OCI-LY7 (cell line): ENCODE results near the gene DNAJC6. TPM values are rescaled to one million over a fixed set of nuclear protein-coding genes. Genes with fewer than 3 reads are reported as not detected.

Source experiments
- Bru-seq: library from RNA; stranded (reverse); fragments of 400-500 nt; gene quantifications from one replicate; lab custom pipeline; 2021; lab: Mats Ljungman, UMichigan
- BruChase-seq, 2 experiments: library from RNA; stranded (reverse); fragments of 400-500 nt; gene quantifications; one replicate each; lab custom pipeline; 2021; lab: Mats Ljungman, UMichigan
- BruUV-seq: library from RNA; stranded (reverse); fragments of 400-500 nt; replicated peaks from 2 replicates; lab custom pipeline; 2021; lab: Mats Ljungman, UMichigan
- CTCF ChIA-PET: fragments of 300-600 bp; sonication (Branson Sonifier 250); formaldehyde crosslinking; loops from one replicate; lab custom pipeline; 2022; ENCODE audit warnings: antibody characterized with exemption; ENCODE audit not compliant: unreplicated experiment; lab: Charles Lee
- POLR2A ChIA-PET: fragments of 300-600 bp; sonication (Branson Sonifier 250); formaldehyde crosslinking; loops from one replicate; lab custom pipeline; 2022; ENCODE audit warnings: antibody characterized with exemption; lab: Charles Lee
- DNase-seq: peaks from one replicate; pipeline ENCODE4 v3.0.0-alpha.2; 2015; ENCODE audit warnings: low spot score
- H2AFZ ChIP-seq: fragments of 200-600 bp; sonication (generic), shearing (Covaris generic); 2 replicates; pipeline ENCODE4 v1.6.1; 2014; ENCODE audit warnings: mild to moderate bottlenecking, antibody characterized with exemption, low read length, moderate library complexity
- H3K27ac ChIP-seq: fragments of 200-600 bp; sonication (generic); 2 replicates; pipeline ENCODE4 v1.5.1; 2014; ENCODE audit warnings: mixed run types, low read depth, mild to moderate bottlenecking, moderate library complexity, low read length, inconsistent platforms; ENCODE audit not compliant: poor library complexity, severe bottlenecking
- H3K36me3 ChIP-seq: fragments of 200-600 bp; sonication (generic); 2 replicates; pipeline ENCODE4 v1.6.1; 2014; ENCODE audit warnings: mild to moderate bottlenecking, antibody characterized with exemption, low read length, moderate library complexity, mixed read lengths; ENCODE audit not compliant: insufficient read depth
- H3K4me1 ChIP-seq: fragments of 200-600 bp; sonication (generic); 2 replicates; pipeline ENCODE4 v1.5.1; 2014; ENCODE audit warnings: mild to moderate bottlenecking, low read length; ENCODE audit not compliant: insufficient read depth, poor library complexity, severe bottlenecking
- H3K4me2 ChIP-seq: fragments of 200-600 bp; sonication (generic); 2 replicates; pipeline ENCODE4 v1.6.1; 2014; ENCODE audit warnings: mild to moderate bottlenecking, low read length
- H3K4me3 ChIP-seq: fragments of 200-600 bp; sonication (generic); 2 replicates; pipeline ENCODE4 v1.5.1; 2014; ENCODE audit warnings: mild to moderate bottlenecking, low read depth, low read length; ENCODE audit not compliant: poor library complexity, severe bottlenecking
- H3K79me2 ChIP-seq: fragments of 200-600 bp; sonication (generic); 2 replicates; pipeline ENCODE4 v1.6.1; 2016; ENCODE audit warnings: low read depth, mild to moderate bottlenecking, low read length, moderate library complexity, mixed read lengths; ENCODE audit not compliant: insufficient read depth
- H3K9me2 ChIP-seq: fragments of 200-600 bp; sonication (generic); 2 replicates; pipeline ENCODE4 v1.6.1; 2016; ENCODE audit warnings: mild to moderate bottlenecking, low read length, mixed read lengths; ENCODE audit not compliant: insufficient read depth
- H3K9me3 ChIP-seq: fragments of 200-600 bp; sonication (generic); 2 replicates; pipeline ENCODE4 v1.6.1; 2014; ENCODE audit warnings: mild to moderate bottlenecking, mixed run types, low read length, mixed read lengths
- H4K20me1 ChIP-seq: fragments of 200-600 bp; sonication (generic); 2 replicates; pipeline ENCODE4 v1.6.1; 2014; ENCODE audit warnings: mild to moderate bottlenecking, antibody characterized with exemption, low read length, moderate library complexity, mixed read lengths; ENCODE audit not compliant: insufficient read depth
- CTCF ChIP-seq: fragments of 200-600 bp; sonication (generic); conservative IDR thresholded peaks from 2 replicates; pipeline ENCODE4 v1.5.1; 2014; ENCODE audit warnings: mild to moderate bottlenecking, antibody characterized with exemption, low read length, moderate library complexity, mixed read lengths
- EZH2phosphoT487 ChIP-seq: fragments of 200-600 bp; sonication (generic); IDR thresholded peaks from 2 replicates; pipeline ENCODE4 v1.6.1; 2018; ENCODE audit warnings: low read depth, borderline replicate concordance, mild to moderate bottlenecking, mixed run types, antibody characterized with exemption, low read length, moderate library complexity, mixed read lengths
- intact Hi-C: fragments of 100-400 bp; cut with micrococcal nuclease; formaldehyde crosslinking; loops from one replicate; pipeline ENCODE4 v1.10.0; 2022; ENCODE audit not compliant: unreplicated experiment
- long read RNA-seq: library from polyadenylated mRNA; stranded (forward); transcript quantifications from one replicate; pipeline ENCODE4 v2.0.0, GENCODE V29; 2022
- total RNA-seq, 2 experiments: library from RNA; depleted of rRNA in 1 of 2; stranded (reverse); fragments of >200 nt in 1 of 2; shearing (Covaris generic) in 1 of 2; gene quantifications; 2 replicates each; pipeline ENCODE4 v1.2.3, GENCODE V29; 2014 to 2022

DNAJC6 gene
- 6.6 and 10.3 TPM in 2 replicates for total RNA-seq (2014; rRNA removed; shearing (Covaris generic))
- total RNA-seq (2022), result 10.2 and 11.3 TPM in 2 replicates
- Bru-seq, nascent RNA, result percentile 65 among the genes with signal in this experiment
- percentile 56 among the genes with signal in this experiment for BruChase-seq, experiment 1, labeled RNA remaining after a 6-hour chase
- percentile 59 among the genes with signal in this experiment for BruChase-seq, experiment 2, labeled RNA remaining after a 2-hour chase
- long read RNA-seq, partial matches to known transcripts, result 5 of 17 reads
- long read RNA-seq, other reads (novel, unspliced or antisense), result 12 of 17 reads

DNA sequence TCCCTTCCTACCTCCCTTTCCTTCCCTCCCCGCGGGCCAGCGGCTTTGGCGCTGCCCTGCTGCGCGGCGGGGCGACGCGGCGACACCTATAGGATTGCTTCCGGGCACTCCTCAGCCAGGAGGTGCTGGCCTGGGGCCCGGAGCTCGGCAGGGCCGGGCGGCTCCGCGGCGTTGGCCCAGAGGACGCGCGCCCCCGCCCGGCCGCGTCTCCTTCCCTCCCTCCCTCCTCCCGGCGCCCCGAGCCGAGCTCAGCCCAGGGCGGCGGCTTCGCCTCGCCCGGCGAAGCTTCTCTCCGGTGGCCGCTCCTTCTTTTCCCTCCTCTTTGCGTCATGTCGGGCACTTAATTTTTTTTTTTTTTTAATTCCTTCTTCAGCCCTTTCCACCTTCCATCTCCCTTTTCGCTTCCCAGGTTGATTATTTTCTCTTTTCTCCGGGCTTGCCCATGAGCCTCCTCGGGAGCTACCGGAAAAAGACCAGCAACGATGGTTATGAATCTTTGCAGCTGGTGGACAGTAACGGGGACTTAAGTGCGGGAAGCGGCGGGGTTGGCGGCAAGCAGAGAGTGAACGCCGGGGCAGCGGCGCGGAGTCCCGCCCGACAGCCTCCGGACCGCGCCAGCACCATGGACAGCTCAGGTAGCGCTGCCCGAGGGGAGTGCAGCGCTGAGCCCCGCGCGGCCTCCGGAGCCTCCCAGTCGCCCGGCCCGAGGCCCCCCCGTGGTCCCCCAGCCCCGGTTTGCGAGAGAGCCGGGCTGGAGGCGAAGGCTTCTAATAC, at the start of gene DNAJC6:
Gene DNAJC6 (plus strand): TSS at position 240 of the 774 bp plus-strand sequence. CDS start 203 bp downstream, at position 443.
- H3K9me3 ChIP-seq, result no peaks in the 10 kb centered on the region
- no peak for DNase-seq
- H3K27ac ChIP-seq, result no peak within 1 kb of the TSS
- no peak within 1 kb of the TSS for H2AFZ ChIP-seq
- CTCF ChIA-PET, result no interaction called here
- no peak within 1 kb of the TSS for H3K4me3 ChIP-seq
- peaks cover 5% of the 10 kb centered on the region for H4K20me1 ChIP-seq
- no peaks in the 10 kb centered on the region for H3K36me3 ChIP-seq
- H3K4me1 ChIP-seq, result no peaks in the 10 kb centered on the region
- no peaks in the 10 kb centered on the region for H3K9me2 ChIP-seq
- no peaks in the 10 kb centered on the region for H3K79me2 ChIP-seq
- H3K4me2 ChIP-seq, result no peak within 1 kb of the TSS
- intact Hi-C loops, result loop anchor here (5.0 kb wide), 2 partner anchors 48 to 57 kb away; no protein-coding TSS in a partner anchor
- no peak for TF ChIP-seq EZH2phosphoT487
- no peak for TF ChIP-seq CTCF
- POLR2A ChIA-PET, result interaction anchor here (0.5 to 0.9 kb wide), 2 partner anchors 14 to 122 kb away, joined by 3 read pairs; no protein-coding TSS in a partner anchor
- no TSS peak for BruUV-seq

- ChIA-PET CTCF (no interaction called here), POLR2A (interaction anchor here (0.6 to 0.7 kb wide), 4 partner anchors 12 to 1581 kb away, joined by 3 to 4 read pairs (median 3); no protein-coding TSS in a partner anchor)
- Histone ChIP-seq H3K79me2 (0 out of 2 replicates have a peak, but pooled peaks cover 5% of the 10 kb centered on the region), H3K36me3 (no peaks in the 10 kb centered on the region), H3K9me2 (no peaks in the 10 kb centered on the region), H3K4me2 (no peak overlapping the region), H3K27ac (no peak overlapping the region), H3K4me3 (no peak overlapping the region), H2AFZ (no peak overlapping the region), H3K9me3 (no peaks in the 10 kb centered on the region), H3K4me1 (peaks cover 22% of the 10 kb centered on the region), H4K20me1 (no peaks in the 10 kb centered on the region; the same call in 1 of the 2 replicates)
- intact Hi-C loops, result no loop called here
- no TSS peak for BruUV-seq
- no peak for DNase-seq
- TF ChIP-seq CTCF, result no peak
- TF ChIP-seq EZH2phosphoT487, result no peak
These were observed 49.5 kb upstream of the DNAJC6 start for GRCh38 chr1:65259816-65260215.
